GM18909 (cell line): ENCODE data around the gene KRTAP5-10.
"Not testable (repeated sequence)": the region's sequence is repeated elsewhere in the genome, so short reads cannot be mapped to it uniquely, and the experiment has no call there.

Source experiments
- ATAC-seq: cut with Tn5 transposase; IDR thresholded peaks from one replicate; pipeline ENCODE4 v1.9.1; 2021; ENCODE audit warnings: mild to moderate bottlenecking; ENCODE audit not compliant: unreplicated experiment, poor library complexity

KRTAP5-10 gene

DNA sequence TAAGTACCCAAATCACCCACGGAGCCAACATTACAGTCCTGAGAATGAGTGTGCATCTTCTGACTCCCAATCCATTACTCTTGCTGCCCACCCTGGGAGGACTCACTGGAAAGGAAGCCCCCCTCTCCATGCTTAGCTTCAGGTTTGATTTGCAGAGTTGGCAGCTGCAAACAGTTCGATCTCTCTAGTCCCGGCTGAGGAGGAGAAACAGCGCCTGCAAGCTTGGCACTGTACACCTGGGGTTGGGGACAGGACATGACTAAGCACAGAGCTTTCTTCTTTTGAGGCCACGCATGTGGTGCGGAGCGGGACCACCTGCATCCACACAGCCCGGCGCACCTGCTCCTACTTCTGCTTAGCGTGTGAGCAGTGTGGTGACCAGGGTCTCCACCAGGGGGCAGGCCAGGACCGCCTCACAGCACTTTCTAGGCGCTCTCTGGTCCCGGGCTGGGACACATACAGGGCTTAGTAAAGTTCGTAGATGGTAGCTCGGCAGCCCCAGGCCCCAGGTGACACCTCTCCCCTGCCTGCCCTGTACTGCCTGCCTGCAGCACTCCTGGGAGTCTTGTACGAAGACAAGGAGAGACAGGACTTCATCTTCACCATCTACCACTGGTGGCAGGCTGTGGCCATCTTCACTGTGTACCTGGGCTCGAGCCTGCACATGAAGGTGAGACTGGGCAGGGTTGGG is 39.6 kb downstream of the KRTAP5-10 start:
- not testable (repeated sequence) for ATAC-seq

DNA sequence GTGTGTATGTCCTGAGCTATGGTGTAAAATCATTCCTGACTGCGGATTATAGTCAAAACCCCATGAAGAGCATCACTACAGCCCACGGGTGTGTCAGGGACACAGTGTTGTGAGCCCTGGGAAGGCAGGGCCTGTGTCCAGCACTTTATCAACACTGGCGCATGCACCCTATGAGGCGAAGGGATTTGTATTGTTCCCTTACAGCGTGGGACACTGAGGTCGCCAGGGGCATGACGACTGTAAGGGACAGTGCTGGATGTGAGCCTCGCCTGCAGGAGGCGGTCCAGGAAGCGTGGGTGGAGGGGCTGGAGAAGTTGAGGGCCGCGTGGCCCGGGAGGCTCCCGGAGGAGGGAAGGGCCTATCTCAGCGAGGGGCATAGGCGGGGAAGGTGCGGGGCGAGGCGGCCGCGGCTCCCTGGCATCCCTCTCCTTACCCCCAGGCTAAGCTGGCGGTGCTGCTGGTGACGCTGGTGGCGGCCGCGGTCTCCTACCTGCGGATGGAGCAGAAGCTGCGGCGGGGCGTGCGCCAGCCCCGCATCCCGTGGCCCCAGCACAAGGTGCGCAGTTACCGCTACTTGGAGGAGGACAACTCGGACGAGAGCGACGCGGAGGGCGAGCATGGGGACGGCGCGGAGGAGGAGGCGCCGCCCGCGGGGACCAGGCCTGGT is 41.6 kb downstream of the KRTAP5-10 start:
- not testable (repeated sequence) for ATAC-seq

GRCh38 chr11:71607520-71608216 is 42.3 kb downstream of the KRTAP5-10 start:
- not testable (repeated sequence) for ATAC-seq

- not testable (repeated sequence) for ATAC-seq
Measured at GRCh38 chr11:71608272-71608671, 42.9 kb downstream of the KRTAP5-10 start.

- not testable (repeated sequence) for ATAC-seq
Measured at GRCh38 chr11:71611218-71611910, 46.0 kb downstream of the KRTAP5-10 start.

GRCh38 chr11:71613931-71614330 is 48.6 kb downstream of the KRTAP5-10 start:
- ATAC-seq: not testable (repeated sequence)

GRCh38 chr11:71614366-71614917 is 49.1 kb downstream of the KRTAP5-10 start:
- not testable (repeated sequence) for ATAC-seq

- not testable (repeated sequence) for ATAC-seq
Measured at GRCh38 chr11:71615003-71615402, 49.6 kb downstream of the KRTAP5-10 start.
